Cardiac fibroblast (primary cell): ENCODE measurements around the gene PRKCD.
A peak's percentile ranks its signal among the peaks of the same experiment; 100 is the strongest.

Experiments used
- DNase-seq, 2 donors: peaks; one replicate each; pipeline versions ENCODE4 v3.0.0 to v3.0.0-alpha.2; 2010; ENCODE audit warnings: low read depth in 2 of 2
- H3K4me3 ChIP-seq, 2 donors: replicated peaks in 1 of 2; 1 replicate in 1 of 2; 2 replicates in 1 of 2; pipeline ENCODE4 v1.5.1; 2011; ENCODE audit warnings: low read depth in 2 of 2, low read length in 2 of 2, mild to moderate bottlenecking in 2 of 2, moderate library complexity in 1 of 2
- TF ChIP-seq, protein P1 (sequence below): IDR thresholded peaks from one replicate; pipeline ENCODE4 v1.5.1; 2011; ENCODE audit warnings: low read depth, mild to moderate bottlenecking, low read length, inconsistent platforms

The PRKCD gene

DNA sequence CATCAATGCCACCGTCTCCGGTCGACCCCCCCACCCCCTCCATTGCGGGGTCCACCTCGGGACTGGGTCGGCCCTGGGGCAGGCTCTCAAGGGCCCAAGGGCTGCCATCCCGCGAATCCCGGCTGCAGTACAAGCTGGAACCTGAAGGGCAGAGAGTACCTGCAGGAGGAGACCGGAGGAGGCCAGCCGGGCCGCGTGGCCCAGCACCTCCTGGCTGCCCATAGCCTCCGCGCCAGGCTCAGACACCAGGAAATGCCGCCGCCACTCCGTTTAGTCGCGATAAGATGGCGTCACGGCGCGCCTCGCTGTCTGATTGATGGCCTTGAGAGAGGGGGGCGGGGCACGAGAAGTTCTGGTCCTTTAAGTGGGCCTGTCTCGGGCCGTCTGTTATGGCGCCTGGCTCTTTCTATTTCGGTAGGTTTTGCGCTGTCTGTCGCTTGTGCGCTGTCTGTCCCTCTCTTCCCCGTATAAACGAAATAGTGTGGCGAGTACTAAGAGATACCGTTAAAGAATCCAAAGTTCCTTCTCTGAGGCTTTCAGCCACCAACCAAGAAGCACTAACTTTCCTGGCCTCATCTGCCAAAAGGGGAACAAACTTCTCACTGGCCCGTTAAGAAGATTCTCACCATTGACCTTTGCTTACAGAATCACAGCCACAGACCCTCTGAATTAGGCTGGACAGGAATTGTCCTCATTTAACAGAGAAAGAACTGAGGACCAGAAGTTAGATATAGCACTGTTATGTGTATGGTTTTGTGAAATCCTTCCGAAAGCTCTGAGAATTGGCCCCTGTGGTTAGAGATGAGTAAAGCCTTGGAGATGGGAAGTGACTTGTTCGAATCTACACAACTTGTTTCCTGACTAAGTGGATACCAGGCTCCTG lies 30.6 kb upstream of the PRKCD start, which contains the start of gene RFT1:
Gene RFT1 (minus strand): TSS at position 257 of the 883 bp plus-strand sequence. CDS start 35 bp downstream, at position 222.
- TF ChIP-seq, protein P1, sequence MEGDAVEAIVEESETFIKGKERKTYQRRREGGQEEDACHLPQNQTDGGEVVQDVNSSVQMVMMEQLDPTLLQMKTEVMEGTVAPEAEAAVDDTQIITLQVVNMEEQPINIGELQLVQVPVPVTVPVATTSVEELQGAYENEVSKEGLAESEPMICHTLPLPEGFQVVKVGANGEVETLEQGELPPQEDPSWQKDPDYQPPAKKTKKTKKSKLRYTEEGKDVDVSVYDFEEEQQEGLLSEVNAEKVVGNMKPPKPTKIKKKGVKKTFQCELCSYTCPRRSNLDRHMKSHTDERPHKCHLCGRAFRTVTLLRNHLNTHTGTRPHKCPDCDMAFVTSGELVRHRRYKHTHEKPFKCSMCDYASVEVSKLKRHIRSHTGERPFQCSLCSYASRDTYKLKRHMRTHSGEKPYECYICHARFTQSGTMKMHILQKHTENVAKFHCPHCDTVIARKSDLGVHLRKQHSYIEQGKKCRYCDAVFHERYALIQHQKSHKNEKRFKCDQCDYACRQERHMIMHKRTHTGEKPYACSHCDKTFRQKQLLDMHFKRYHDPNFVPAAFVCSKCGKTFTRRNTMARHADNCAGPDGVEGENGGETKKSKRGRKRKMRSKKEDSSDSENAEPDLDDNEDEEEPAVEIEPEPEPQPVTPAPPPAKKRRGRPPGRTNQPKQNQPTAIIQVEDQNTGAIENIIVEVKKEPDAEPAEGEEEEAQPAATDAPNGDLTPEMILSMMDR, result peak; percentile 13
- H3K4me3 ChIP-seq, result peak within 1 kb of the TSS; percentile 96 to 98
- peak; percentile 97 for DNase-seq

DNA sequence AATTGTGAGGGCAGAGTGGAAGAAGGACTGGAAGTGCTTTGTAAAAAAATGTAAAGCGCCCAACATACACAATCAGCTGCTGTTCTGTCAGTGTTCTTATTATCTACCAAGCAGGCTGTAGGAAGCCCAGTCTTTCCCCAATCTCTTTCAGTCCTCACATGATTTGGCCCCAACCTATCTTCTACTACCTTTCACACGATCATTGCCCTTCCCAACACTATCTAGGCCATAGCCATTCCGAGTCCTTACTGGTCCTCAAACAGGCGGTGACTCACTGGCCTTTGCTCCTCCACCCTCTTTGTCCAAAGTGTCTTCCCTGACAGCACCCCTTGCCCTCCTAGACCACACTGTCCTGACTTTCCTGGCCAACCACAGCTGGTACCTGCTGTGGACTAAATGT lies 29.9 kb upstream of the PRKCD start:
- TF ChIP-seq, protein P1, result no peak
- no peak for DNase-seq
- H3K4me3 ChIP-seq, result peak overlapping the region in 1 of 2 donors; percentile 98

DNA sequence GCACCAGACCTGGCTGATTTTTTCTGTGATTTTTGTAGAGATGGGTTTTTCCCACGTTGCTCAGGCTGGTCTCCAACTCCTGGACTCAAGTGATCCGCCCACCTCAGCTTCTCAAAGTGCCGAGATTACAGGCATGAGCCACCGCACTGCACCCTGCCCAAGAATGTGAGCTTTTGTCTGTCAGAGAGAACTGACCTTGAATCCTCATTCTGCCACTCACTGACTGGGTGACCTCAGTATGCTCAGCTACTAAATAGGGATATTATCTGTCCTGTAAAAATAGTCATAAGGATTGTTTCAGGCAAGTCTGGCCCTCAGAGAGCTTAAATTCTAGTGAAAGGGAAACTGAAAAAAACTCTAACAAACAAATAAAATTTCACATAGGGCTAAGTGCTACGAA lies 28.7 kb upstream of the PRKCD start:
- no peak overlapping the region for H3K4me3 ChIP-seq
- TF ChIP-seq, protein P1, result no peak
- peak in 1 of 2 donors; percentile 9 for DNase-seq

DNA sequence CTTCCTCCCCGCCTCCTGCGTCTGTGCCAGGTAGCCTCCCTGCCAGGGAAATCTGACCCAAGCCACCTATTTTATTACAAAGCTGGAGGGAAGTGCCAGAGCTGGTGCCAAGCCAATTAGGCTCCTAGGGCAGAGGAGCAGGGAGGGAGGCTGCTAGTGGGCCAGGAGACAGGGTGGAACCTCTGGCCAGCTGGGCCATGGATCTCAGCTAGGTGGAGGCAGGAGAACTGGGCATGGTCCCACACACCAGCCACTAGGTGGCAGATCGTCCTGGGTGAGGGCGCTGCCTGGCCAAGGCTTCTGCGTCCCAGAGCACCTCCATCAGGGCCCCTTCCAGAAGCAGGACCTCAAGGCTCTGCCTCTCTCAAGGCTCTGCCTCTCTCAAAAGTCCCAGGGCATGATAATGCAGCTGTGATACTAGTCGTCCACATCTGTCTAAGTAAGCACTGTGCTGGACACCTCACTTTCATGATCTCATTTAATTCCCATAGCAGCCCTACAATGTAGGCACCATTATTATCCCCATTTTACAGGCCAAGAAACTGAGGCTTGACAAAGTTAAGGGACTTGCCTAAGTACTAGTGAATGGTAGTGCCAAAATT lies 26.3 kb upstream of the PRKCD start:
- DNase-seq, result peak; percentile 74 to 84
- TF ChIP-seq, protein P1, result peak; percentile 88
- no peak overlapping the region for H3K4me3 ChIP-seq

DNA sequence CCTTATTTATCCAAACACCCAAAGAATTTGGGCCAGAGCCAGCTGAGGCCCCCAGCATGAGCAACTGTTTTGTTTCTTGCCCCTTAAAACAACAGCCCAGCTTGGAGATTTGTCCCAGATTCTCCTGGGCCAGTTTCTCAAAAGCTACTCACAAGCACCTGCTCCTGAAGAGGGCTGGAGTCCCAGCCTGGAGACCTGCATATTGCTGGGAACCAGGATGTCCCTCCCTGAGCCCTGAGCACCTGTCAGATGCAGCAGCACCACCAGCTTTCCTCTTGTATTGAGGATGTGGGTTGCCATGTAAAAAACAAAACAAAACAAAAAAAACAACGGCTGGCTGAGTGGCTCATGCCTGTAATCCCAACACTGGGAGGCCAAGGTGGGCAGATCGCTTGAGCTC lies 23.8 kb upstream of the PRKCD start:
- no peak overlapping the region for H3K4me3 ChIP-seq
- TF ChIP-seq, protein P1, result no peak
- no peak for DNase-seq

DNA sequence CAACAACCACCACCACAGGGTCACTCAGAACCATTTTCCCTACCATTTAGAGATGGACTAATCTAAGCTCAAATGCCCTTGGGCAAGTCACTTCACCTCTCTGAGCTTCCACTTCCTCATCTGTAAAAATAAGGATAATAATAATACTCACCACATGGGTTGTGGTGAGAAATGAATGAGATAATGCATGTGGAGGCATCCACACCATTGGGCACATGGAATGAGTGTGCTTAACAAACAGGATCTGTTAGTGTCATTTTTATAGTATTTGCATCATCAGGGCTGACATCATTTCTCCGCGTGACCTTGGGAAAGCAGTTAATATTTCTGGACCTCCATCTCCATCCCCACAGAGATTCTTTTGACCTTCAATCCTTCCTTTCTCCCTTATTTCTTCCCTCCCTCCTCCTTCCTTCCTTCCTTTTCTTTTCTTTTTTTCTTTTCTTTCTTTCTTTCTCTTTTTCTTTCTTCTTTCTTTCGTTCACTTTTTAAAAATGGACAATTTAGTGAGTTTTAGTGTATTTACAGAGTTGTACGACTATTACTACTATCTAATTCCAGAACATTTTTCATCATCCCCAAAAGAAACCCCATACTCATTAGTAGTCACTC lies 23.1 kb upstream of the PRKCD start:
- H3K4me3 ChIP-seq, result no peak overlapping the region
- DNase-seq, result peak in 1 of 2 donors; percentile 39
- TF ChIP-seq, protein P1, result no peak
